ENCODE results near the gene DNAH12.

- no peak for TF ChIP-seq CTCF (IDR thresholded peaks at IDR 0.05)
- no peak for TF ChIP-seq EZH2 (IDR thresholded peaks at IDR 0.05)
- no peak for TF ChIP-seq EZH2phosphoT487 (IDR thresholded peaks at IDR 0.05)
These were observed 38.2 kb downstream of the DNAH12 start for GRCh38 chr3:57505901-57506300.

All from neural progenitor cell (in vitro differentiated cells).